CD4-positive, alpha-beta T cell (primary cell): ENCODE data around the gene LYPD6B. TPM values are rescaled to one million over a fixed set of nuclear protein-coding genes. Genes with fewer than 3 reads are reported as not detected.

Experiments
- ATAC-seq: fragments of 200-7000 bp; cut with Tn5 transposase; one replicate; pipeline ENCODE4 v1.10.0; 2022; ENCODE audit warnings: mild to moderate bottlenecking; ENCODE audit not compliant: poor library complexity
- CTCF ChIA-PET: fragments of 350-600 bp; sonication (Branson Sonifier 250); formaldehyde crosslinking; loops from one replicate; lab custom pipeline; 2021; ENCODE audit warnings: antibody characterized with exemption, inconsistent platforms; lab: Charles Lee
- POLR2A ChIA-PET: fragments of 350-600 bp; sonication (Branson Sonifier 250); formaldehyde crosslinking; loops from one replicate; lab custom pipeline; 2021; ENCODE audit warnings: antibody characterized with exemption, inconsistent platforms; lab: Charles Lee
- DNase-seq, 14 experiments: peaks; one replicate each; pipeline ENCODE4 v3.0.0-alpha.2; 2013 to 2020; ENCODE audit warnings: mixed read lengths in 2 of 14
- H3K27ac ChIP-seq, 2 donors: one replicate each; pipeline versions ENCODE4 v1.5.1 to v1.7.0; 2013; ENCODE audit warnings: low read length in 2 of 2, low read depth in 1 of 2, mild to moderate bottlenecking in 1 of 2
- H3K27me3 ChIP-seq, 2 experiments: 1 replicate in 1 of 2; 2 replicates in 1 of 2; pipeline versions ENCODE4 v1.6.1 to v1.7.0; 2013; ENCODE audit warnings: low read length in 2 of 2, control low read depth in 1 of 2, mild to moderate bottlenecking in 1 of 2, moderate library complexity in 1 of 2; ENCODE audit not compliant: insufficient read depth in 2 of 2, control insufficient read depth in 1 of 2
- H3K36me3 ChIP-seq: one replicate; pipeline ENCODE4 v1.6.1; 2013; ENCODE audit warnings: low read length, control low read depth; ENCODE audit not compliant: insufficient read depth
- H3K4me1 ChIP-seq: one replicate; pipeline ENCODE4 v1.6.1; 2013; ENCODE audit warnings: low read length, control low read depth; ENCODE audit not compliant: insufficient read depth
- H3K4me3 ChIP-seq: one replicate; pipeline ENCODE4 v1.5.1; 2013; ENCODE audit warnings: mild to moderate bottlenecking, low read length, moderate library complexity
- H3K9me3 ChIP-seq, 2 experiments: 1 replicate in 1 of 2; 2 replicates in 1 of 2; pipeline versions ENCODE4 v1.6.1 to v1.7.0; 2013; ENCODE audit warnings: low read length in 2 of 2, mild to moderate bottlenecking in 2 of 2, control low read depth in 1 of 2, moderate library complexity in 1 of 2; ENCODE audit not compliant: control insufficient read depth in 1 of 2, insufficient read depth in 1 of 2
- H3K27ac Mint-ChIP-seq: one replicate; pipeline ENCODE4 v1.8.0; 2020; ENCODE audit warnings: mixed read lengths
- H3K27me3 Mint-ChIP-seq: one replicate; pipeline ENCODE4 v1.8.0; 2021; ENCODE audit warnings: mixed read lengths
- H3K36me3 Mint-ChIP-seq: one replicate; pipeline ENCODE4 v1.8.0; 2021; ENCODE audit warnings: low read depth, mixed read lengths
- H3K4me1 Mint-ChIP-seq: one replicate; pipeline ENCODE4 v1.8.0; 2021; ENCODE audit warnings: low read depth, mixed read lengths
- H3K4me3 Mint-ChIP-seq: one replicate; pipeline ENCODE4 v1.8.0; 2020; ENCODE audit warnings: mild to moderate bottlenecking, mixed read lengths
- H3K9me3 Mint-ChIP-seq: one replicate; pipeline ENCODE4 v1.8.0; 2020; ENCODE audit warnings: mixed read lengths
- intact Hi-C, 2 experiments: fragments of 100-400 bp; cut with DNase I in 1 of 2; cut with micrococcal nuclease in 1 of 2; formaldehyde crosslinking; loops; one replicate each; pipeline versions ENCODE4 v1.15.1 to v1.9.0; 2023 to 2025; cut with DNase I, micrococcal nuclease
- total RNA-seq, 174 experiments: library from RNA in 2 of 174; stranded (reverse) in 2 of 174; gene quantifications; one replicate each; pipeline ENCODE4 v1.2.3 and lab custom pipeline; 2021 to 2026
- TF ChIP-seq, protein P1 (sequence below): fragments of 200-600 bp; IDR thresholded peaks from one replicate; pipeline ENCODE4 v1.8.0; 2022; ENCODE audit warnings: antibody characterized with exemption, mild to moderate bottlenecking

The LYPD6B gene
- total RNA-seq, 2 experiments from 2014 or later: not detected

DNA sequence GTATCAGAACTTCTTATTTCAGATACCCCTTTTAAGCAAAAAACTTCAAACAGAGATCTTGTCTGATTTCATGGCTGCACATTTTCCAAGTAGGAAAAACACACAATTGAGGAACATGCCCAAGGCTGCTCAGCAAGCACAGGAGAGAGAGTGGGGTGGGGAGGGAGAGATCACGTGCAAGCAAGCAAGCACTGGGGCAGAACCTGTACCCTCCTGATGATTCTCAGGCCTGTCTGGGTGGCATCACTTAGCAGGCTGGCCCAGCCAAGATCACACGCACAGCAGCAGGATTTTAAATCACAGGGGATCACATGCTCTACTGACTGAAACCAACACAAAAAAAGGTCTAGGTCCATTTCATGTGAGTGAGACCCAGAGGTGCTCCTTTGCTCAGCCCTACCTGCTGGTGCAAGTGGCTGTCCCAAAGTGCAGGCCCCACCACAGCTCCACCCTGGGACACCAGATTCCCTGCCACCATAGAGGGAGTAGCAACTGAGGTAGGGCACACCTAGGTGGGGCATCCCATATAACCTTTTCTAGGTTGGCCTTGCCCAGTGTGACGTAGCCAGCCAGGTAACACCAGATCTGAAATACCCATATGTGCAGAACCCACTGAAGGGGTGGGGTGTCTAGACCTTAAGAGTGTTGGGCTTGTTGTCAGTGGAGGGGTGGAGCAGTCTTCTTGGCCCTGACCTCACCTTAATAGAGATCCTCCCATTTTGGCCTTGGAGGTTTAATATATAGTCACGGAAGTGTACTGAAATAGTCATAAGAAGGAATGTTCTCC, 1.8 kb upstream of the LYPD6B start:
- Mint-ChIP-seq H3K27me3 (peaks cover 57% of the 10 kb centered on the region), H3K4me3 (no peak overlapping the region), H3K36me3 (no peaks in the 10 kb centered on the region), H3K9me3 (no peaks in the 10 kb centered on the region), H3K27ac (no peak overlapping the region), H3K4me1 (no peaks in the 10 kb centered on the region)
- intact Hi-C loops: no loop called here
- Histone ChIP-seq H3K36me3 (no peaks in the 10 kb centered on the region), H3K4me1 (peaks cover 5% of the 10 kb centered on the region), H3K9me3 (no peaks in the 10 kb centered on the region), H3K27me3 (peaks cover 27 to 30% of the 10 kb centered on the region in 2 experiments), H3K4me3 (no peak overlapping the region), H3K27ac (no peak overlapping the region)
- POLR2A ChIA-PET: no interaction called here
- CTCF ChIA-PET: no interaction called here
- no peak for DNase-seq
- TF ChIP-seq, protein P1, sequence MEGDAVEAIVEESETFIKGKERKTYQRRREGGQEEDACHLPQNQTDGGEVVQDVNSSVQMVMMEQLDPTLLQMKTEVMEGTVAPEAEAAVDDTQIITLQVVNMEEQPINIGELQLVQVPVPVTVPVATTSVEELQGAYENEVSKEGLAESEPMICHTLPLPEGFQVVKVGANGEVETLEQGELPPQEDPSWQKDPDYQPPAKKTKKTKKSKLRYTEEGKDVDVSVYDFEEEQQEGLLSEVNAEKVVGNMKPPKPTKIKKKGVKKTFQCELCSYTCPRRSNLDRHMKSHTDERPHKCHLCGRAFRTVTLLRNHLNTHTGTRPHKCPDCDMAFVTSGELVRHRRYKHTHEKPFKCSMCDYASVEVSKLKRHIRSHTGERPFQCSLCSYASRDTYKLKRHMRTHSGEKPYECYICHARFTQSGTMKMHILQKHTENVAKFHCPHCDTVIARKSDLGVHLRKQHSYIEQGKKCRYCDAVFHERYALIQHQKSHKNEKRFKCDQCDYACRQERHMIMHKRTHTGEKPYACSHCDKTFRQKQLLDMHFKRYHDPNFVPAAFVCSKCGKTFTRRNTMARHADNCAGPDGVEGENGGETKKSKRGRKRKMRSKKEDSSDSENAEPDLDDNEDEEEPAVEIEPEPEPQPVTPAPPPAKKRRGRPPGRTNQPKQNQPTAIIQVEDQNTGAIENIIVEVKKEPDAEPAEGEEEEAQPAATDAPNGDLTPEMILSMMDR: no peak
- no peak for ATAC-seq

DNA sequence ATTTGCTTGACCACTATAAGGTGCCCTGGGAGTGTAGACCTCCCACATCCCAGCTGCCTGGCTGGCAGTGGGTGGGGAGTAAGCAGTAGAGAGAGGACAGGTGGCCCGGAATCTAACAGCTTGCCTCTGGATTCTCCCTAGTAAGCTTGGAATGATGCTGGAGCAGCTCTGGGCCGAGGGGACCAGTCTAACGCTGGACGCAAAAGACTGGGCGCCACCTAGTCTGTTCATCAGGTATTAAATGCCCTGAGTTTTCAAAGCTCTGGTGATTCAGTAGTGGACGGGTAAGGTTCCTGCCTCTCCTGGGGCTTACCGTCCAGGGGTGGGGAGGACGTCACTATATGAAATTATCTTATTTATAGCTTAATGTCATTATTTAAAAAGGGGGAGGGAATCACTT, 648 bp upstream of the LYPD6B start:
- Histone ChIP-seq H3K27me3 (peaks cover 27 to 34% of the 10 kb centered on the region in 2 experiments), H3K36me3 (no peaks in the 10 kb centered on the region), H3K4me3 (no peak overlapping the region), H3K9me3 (no peaks in the 10 kb centered on the region), H3K4me1 (peaks cover 3% of the 10 kb centered on the region), H3K27ac (no peak overlapping the region)
- TF ChIP-seq, protein P1: no peak
- peaks cover 69% of the 10 kb centered on the region for H3K27me3 Mint-ChIP-seq
- intact Hi-C loops: no loop called here
- ChIA-PET POLR2A (no interaction called here), CTCF (no interaction called here)
- no peak overlapping the region for H3K27ac Mint-ChIP-seq
- H3K4me1 Mint-ChIP-seq: no peaks in the 10 kb centered on the region
- DNase-seq (no peak), ATAC-seq (no peak)
- no peaks in the 10 kb centered on the region for H3K9me3 Mint-ChIP-seq
- H3K36me3 Mint-ChIP-seq: no peaks in the 10 kb centered on the region
- H3K4me3 Mint-ChIP-seq: no peak overlapping the region

DNA sequence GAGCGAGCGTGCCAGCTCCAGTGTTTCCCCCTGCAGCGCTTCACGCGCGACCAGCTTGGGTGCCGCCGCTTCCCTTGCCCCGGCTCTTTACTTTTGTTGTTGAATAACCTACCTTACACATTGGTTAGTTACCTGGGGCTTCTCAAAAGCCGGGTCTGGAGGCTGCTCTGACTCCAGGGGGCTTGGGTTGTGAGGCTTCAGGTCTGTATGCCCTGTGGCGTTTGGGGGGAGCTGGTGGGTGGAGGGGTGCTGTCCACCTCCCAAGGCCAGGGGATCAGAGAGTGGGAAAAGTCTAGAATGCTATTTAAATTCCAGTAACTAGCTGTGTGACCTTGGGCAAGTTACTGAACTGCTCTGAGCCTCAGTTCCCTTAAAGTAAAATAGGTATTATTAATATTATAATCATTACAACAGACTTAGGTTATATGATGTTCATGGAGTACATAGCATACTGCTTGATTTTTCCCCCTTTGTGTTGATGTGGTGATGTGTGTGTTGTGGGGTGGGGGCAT, 770 bp downstream of the LYPD6B start:
- Mint-ChIP-seq H3K4me3 (peak overlapping the region; percentile 51), H3K4me1 (no peaks in the 10 kb centered on the region), H3K27me3 (peaks cover 70% of the 10 kb centered on the region), H3K36me3 (no peaks in the 10 kb centered on the region), H3K27ac (no peak overlapping the region), H3K9me3 (peaks cover under 1% of the 10 kb centered on the region)
- no peaks in the 10 kb centered on the region for H3K9me3 ChIP-seq
- no peak overlapping the region for H3K4me3 ChIP-seq
- DNase-seq (no peak), ATAC-seq (no peak)
- no peak overlapping the region for H3K27ac ChIP-seq
- H3K27me3 ChIP-seq: peaks cover 27 to 34% of the 10 kb centered on the region in 2 experiments
- CTCF ChIA-PET: no interaction called here
- TF ChIP-seq, protein P1: no peak
- no peaks in the 10 kb centered on the region for H3K36me3 ChIP-seq
- POLR2A ChIA-PET: interaction anchor here (0.5 kb wide), 1 partner anchor 1217 kb away, joined by 3 read pairs; no protein-coding TSS in a partner anchor
- peaks cover 3% of the 10 kb centered on the region for H3K4me1 ChIP-seq
- intact Hi-C loops: no loop called here
